Activated CD4-positive, alpha-beta T cell treated with anti-CD3 and anti-CD28 coated beads, Interleukin-2, Interleukin-4, amounts not matched to agents 100 ng/mL and 50 ng/mL, durations not matched to agents 16 hours and 8 hours (primary cell): ENCODE data around the gene TMC1.

ENCODE experiments used
- DNase-seq: peaks from one replicate; pipeline ENCODE4 v3.0.0-alpha.2; 2020; ENCODE audit warnings: low spot score

Gene TMC1

DNA sequence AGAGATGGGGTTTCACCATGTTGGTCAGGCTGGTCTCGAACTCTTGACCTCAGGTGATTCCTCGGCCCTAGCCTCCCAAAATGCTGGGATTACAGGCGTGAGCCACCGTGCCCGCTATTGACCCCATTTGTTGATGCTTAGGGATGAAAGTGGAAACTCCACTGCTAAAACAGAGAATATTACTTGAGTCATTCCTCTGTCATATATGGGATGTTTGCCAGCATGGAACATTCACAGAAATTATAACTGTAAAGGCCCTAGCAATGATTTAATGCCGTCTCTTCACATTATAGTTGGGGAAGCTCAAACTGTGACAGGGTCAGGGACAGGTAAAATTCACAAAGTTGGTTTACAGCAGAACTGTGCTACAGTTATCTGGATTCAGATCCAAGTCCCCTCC lies 94.5 kb downstream of the TMC1 start:
- no peak for DNase-seq

DNA sequence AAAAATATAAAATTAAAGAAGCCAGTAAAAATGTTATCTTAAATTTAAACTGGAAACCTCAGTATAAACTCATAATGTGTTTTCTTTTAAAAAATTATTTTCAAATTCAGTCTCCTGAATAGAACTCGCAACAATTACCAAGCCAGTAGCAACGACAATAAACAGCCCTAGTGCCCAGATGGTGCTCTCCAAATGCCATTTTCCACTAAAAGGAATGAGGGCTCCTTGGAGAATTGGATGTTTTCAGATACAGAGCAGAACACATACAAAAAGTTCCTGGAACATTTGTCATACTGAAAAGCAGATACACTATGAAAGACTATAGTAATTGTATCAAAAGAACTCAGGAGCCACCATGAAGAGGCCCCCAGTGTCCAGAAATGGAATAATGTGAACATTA lies 97.4 kb downstream of the TMC1 start:
- no peak for DNase-seq

DNA sequence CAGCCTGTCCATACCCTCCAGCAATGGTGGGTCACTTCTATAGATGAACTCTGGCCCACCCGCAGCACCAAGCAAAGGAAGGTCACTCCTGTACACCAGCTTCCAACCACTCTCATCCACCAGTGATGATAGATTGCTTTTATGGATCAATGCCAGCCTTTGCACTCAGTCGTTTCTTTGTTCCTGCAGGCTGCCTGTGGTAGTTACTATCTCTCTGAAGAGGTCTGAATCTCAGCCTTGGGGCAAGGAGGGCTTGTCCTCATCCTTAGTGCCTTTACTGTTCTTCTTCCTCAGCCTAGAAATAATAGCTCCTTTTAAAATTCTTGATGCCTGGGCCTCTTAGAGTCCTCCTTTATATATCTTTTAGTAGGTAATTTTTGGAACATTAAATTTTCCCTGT lies 100.8 kb downstream of the TMC1 start:
- no peak for DNase-seq

DNA sequence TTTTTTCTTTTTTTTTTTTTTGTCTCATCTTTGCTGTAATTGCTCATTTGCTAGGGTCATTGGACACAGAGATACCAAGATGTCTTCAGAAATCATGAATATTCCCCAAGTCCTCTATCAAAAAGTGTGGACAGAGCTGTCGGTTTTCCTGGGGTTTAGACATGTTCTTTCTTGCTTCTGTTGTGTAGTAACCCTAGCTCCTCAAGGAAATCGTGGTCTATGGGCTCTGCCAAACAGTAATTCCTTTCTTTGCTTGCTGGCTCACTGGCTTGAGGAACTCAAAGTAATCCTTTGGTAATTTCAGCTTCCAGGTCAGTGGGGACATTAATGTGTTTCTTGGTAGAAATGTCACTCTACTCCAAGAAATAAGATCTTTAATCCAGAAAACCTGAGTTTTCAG lies 101.7 kb downstream of the TMC1 start:
- DNase-seq: no peak

DNA sequence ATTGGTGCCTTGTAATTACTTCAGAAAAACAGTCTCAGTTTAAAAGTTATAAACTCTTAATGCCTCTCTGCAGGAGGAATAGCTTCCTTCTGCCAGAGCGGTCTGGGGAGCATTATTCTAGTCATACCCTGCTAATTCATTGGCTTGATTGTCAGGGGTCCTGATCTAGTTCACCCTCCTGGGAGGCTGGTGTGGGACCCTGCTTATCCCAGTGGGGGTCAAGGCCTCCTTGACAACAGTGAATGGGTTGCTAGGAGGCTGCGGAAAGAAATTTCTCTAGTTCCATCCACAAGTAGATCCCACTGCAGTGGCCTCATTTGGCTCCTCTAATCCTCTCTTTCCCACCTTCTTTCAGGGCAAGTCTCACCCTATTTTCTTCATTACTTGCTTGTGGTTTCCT lies 105.7 kb downstream of the TMC1 start:
- no peak for DNase-seq

DNA sequence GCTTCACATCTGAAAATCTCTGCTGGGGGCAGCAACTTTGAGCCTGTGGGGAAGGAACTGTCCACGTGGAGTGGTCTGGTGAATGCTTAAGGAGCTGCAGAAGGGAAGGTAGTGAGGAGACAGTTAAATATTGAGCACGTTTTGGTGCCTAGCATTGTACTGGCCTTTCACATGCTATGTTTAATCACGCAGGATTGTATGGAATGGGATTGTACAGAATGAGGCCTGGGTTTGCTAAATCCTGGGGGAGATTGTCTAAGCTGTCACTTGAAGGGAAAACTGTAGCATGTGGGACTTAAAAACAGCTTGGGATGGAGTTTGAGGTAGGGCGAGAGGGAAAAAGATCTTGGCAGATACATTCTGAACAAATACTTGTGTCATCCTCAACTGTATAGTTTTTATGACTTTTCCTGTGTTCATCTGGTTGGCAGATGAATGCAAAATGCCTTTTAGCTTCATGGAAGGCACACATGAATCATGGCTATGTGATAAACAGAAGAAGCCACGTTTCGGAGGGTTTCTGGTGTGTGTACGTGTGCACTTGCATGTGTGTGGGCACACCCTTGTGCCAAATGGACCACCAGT lies 106.6 kb downstream of the TMC1 start:
- no peak for DNase-seq

DNA sequence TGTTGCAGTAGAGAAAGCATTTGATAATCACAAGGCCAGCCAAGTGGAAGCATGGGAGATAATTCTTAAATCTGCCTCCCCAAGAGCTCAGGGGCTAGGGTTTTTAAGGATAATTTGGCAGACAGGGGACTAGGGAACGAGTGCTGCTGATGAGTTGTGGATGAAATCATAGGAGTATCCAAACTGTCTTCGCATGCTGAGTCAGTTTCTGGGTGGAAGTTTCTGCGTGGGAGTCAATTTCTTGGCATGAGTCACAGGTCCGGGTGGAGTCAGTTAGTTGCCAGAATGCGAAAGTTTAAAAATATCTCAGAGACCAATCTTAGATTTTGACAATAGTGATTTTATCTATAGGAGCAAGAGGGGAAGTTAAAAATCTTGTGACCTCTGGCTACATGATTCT lies 112.6 kb downstream of the TMC1 start:
- peak; percentile 43 for DNase-seq

DNA sequence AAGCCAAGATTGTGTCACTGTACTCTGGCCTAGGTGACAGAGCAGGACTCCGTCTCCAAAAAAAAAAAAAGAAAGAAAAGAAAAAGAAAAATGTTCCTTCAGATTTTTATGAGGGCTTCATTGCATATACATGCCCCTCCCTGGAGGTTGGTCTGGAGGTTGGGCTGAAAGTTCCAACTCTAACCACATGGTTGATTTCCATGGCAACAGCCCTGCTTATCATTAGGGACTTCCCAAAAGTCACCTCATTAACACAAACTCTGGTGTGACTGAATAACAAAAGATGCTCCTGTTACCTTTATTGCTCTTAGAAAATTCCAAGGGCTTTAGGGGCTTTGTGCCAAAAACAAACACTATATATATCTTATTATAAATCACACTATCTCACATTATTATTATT lies 113.8 kb downstream of the TMC1 start:
- peak; percentile 27 for DNase-seq

DNA sequence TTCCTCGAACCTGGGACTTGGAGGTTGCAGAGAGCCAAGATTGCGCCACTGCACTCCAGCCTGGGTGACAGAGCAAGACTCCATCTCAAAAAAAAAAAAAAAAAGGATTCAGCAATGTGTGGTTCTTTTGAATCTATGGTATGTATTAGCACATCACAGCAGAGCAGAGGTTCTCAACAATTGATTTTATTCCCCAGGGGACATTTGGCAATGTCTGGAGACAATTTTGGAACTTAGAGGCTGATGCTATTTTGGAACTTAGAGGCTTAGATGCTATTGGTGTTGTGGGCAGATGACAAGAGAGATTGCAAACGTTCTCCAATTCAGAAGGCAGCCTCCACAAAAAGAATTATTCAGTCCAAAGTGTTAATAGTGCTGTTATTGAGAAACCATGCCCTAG lies 115.2 kb downstream of the TMC1 start:
- DNase-seq: no peak

DNA sequence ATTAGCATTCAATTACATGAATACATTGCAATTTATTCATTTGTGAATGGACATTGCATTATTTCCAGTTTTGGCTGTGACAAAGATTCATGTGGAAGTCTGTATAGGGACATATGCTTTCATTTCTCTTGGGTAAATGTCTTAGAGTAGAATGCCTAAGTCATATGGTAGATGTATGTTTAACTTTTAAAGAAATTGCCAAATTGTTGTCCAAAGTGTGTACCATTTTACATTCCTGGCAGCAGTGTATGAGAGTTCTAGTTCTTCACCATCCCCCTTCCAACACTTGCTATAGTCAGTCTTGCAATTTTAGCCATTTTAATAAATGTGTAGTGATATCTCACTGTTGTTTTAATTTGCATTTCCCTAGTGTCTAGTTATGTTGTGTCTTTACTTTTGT lies 122.2 kb downstream of the TMC1 start:
- DNase-seq: no peak

DNA sequence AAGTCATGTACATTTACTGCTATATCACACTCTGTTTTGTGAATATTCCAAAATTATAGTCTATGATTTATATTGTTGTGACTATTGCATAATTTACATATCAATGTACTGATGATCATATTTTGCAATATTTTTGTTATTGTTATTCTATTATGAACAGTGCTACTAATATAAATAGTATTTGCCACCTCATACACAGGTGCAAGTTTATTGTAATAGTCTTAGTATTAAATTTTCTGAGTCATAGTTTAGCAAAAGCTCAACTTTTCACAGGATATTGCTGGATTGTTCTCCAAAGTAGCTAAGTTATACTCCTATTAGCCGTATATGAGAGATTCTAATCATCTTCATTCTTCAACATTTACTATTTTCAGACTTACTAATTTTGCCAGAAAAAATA lies 124.7 kb downstream of the TMC1 start:
- no peak for DNase-seq

DNA sequence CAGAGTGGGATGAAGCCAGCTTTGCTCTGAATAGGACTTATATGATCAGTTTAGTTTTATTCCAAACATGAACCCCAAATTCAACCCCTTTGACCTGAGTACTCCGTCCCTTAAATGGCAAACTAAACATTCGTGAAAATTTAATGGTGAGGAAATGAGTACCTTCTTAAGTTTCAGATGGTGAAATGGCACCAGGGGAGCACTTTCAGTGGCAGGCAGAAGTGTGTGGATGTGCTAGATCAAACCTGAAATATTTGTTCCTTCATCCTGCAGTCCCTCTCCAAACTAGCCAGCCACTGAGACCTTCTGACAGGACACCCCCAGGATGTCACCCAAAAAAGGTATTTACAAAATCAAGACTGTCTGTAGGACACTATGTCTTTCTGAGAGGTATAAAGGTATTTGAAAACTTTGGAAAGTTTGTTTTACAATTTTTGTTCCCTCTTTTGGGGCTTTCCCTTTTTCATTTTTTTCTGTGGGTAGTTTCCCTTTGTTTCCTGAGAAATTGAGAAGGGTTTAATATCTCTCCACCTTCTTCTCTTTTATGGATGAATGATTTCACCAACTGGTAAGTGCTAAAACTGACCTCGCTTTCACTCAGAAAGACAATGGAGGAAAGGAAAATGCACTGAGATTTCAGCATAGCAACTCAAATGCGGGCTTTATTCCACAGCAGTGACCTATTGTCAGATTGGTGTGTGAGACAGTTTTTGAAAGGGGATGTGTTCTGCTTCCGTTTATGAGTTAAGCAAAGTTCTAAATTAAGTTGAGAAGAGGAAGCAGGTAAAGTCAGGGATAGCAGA lies 127.1 kb downstream of the TMC1 start:
- DNase-seq: no peak

DNA sequence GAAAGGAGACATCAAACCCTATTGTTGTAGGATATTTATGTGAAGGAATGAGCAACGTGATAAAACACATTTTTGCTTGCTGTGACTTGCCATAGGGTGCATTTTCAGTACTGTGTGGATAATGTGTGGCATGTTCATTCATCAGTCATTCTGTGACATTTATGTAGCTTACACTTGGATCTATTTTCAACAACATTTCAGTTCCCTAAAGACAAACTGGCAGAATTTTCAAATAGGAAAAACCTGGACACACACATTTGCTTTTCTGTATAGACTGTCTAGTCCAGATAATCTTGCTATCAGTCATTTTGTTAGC lies 127.7 kb downstream of the TMC1 start:
- DNase-seq: no peak

DNA sequence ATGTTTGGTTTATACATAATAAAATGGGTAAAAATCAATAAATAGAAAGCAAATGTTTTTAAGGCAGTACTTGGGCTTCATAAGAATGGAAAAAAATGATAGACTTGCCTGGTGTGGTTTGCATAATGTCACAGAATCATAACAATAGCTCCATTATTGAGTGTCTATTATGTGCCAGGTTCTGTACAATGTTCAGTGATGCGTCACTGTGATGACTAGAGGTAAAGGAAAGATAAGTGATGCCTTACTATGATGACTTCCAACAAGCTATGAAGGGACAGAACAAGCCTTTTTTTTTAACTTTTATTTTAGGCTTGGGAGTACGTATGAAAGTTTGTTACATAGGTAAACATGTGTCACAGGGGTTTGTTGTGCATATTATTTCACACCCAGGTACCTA lies 128.8 kb downstream of the TMC1 start:
- no peak for DNase-seq

DNA sequence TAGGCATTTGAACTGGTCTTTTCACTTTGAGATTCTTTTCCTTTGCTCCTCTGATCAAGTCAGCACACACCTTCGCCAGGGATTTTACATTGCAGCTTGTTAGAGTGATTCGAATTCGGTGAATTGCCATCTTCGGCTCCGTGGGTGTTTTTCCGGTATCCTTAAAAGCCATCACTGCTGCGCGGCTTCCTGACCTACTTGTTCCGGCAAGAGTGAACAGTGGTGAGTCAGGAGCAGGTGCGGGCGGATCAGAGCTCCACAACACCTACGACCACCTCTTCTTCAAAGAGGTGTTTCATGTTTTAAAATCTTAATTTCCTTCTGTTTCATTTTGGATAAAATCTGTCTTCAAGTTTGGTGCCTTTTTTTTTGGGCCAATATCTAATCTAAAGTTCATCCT lies 134.6 kb downstream of the TMC1 start:
- DNase-seq: no peak

DNA sequence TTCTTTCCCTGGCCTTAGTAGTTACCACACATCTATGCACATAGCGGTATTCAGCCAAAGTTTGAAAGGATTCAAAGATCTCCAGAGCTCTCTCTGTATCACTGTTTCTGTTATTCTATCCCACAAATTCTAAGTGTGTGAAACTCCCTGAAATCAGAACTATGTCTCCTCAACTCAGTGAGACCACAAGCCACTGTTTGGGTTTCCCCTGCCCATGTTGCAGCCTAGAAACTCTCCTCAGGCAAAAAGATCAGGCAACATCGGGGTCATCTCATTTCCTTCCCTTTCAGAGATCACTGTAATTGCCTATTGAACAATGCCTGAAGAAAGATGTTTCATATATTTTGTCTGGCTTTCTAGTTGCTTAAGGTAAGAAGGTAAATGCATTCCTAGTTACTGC lies 135.6 kb downstream of the TMC1 start:
- DNase-seq: no peak

DNA sequence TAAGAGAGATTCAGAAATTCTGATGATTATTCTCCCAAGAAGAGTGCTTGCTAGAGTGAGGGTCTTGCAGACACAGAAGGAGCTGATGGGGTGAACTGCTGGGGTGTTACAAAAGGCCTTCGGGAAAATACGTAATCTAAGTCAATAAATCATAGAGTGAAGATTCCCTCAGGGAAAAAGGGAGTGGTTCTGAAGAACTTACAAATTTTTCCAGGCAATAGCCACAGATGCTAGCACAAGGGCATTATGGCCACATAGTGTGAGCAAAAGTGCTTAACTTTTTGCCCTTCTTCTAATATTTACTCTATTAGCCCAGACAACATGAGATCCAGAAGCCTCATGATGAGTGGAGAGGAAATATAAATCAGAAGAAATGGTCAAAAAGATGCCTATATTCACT lies 137.3 kb downstream of the TMC1 start:
- DNase-seq: no peak

DNA sequence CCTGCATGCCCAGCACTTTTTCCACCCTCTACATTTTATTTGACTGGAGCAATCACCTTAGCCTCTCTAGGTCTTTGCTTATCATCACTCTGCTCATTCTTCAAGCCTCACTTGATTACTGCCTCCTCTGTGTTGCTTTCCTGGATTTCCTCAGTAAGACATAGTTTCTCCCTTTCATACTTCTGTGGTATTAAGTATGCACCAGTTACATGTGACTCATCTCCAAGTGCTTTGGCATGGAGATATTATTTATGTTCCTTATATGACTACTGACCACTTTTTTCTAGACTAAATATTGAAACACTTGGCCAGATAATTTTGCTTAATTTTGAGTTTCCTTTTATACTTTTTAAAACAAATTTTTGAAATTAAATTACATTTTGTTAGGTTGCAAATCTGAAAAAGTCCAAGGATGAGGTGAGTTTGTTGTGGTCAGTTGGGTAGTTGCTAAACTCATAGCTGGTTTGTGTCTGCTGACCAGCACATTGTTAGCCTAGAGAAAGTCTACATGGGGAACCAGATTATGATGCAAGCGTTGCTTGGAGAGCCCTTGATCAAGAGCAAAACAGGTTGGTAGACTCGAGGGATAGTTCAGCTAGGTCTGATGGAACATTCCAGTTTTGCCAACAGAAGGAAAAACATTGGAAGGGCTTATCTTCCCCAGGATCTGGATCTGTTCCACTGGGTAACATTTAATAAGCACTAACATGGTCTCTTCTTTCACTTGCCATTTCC lies 140.2 kb downstream of the TMC1 start:
- DNase-seq: no peak

DNA sequence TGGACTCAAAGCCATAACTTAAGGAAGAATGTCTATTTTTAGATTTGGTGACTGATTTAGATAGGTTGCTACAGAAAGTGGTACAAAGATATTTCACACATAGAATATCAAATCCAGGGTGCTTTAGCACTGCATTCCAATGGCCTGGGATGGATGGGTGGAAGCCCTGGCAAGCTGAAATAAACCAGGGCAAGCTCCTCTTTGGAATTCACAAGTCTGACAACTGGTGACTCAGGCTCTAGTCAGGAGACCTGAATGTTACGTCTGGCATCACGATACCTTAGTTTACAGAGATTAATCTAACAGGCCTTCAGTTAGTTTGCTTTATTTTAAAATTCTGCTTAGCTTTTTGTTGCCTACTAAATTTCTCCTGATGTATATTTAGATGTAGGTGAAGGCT lies 144.0 kb downstream of the TMC1 start:
- DNase-seq: no peak

DNA sequence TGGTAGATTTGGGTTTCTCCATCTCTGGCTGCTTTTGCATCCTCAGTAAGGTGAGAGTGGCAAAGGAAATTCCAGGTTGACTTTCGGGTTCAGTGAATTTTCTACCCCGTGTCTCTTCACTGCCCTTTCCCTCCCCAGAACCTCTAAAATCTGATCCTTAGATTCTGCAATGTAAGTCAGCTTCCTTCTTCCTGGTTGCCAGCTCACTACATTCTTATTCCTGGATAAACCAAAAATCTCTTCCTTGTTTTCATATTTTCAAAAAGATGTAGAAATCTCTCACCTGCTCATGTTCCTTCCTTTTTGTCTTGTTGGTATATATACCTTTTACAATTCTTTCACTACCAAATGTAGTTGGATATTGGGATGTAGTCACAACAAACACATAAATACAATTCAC lies 145.8 kb downstream of the TMC1 start:
- no peak for DNase-seq

DNA sequence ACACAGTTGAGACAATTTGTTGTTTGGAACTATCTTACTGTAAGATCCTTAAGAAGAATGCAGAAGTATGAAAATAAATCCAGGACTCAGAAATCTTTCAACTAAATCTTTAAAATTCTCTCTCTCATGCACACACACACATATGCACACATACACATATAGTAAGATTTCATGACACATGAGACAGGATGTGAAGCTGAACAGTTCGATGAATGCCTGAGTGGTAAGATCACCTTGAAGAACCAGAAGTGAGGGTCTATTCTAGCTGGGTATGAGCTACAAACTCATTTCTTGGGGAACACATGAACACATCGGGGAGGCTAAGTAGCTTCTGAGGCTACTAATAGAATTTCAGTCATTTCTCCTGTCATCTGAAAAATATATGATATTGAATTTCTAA lies 153.6 kb downstream of the TMC1 start:
- no peak for DNase-seq

DNA sequence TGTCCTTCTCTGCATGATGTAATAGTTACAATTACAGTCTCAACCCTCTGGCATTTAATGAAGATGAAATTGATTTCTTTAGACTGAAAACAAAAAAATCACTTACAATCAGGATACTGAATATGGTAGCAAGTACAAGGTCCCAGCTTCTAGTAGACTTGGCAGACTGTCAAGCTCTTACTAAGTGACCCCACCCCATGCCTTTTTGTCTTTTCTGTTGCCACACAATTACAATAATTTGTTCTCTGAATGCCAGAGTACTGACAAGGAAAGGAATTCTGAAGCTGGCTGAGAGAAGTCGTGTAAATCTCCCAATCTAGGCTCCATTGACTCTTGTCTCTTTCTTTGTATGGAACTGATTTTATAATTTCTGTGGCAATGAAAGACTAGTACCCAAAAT lies 154.2 kb downstream of the TMC1 start:
- no peak for DNase-seq

DNA sequence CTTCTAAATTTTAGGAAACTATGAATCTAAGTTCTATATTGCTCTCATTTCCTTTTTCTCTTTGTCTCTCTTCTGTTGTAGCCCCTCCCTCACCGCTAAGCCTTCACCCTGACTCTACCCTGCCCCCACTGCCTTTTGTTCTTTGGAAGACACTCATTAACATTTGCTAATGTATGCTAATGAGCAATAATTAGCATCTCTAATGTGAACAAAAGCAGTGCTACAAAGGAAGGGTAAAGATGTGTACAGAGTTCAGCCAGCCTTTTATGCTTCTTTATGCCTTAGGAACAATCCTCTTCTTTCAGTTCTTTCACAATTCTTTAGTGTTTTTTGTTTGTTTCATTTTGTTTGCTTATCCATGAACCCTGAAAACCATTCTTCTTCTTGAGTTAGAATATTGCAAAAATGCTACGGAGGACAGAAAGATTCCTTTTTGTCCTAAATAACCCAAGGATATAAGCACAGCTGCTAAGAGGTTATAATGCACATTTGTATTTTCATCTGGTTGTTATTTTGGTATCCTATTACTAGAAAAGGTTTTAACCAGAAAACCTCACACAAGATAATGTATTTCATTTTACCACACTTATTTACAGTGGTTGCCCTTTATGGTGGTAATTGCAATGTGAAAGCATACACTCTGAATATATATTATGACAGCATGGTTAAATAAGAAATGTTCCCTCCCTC lies 159.3 kb downstream of the TMC1 start:
- DNase-seq: no peak
